Activated T-helper 17 cell treated with anti-CD3 and anti-CD28 coated beads, Interleukin-2, amount 50 U/mL, for 72 hours (primary cell): ENCODE data around the gene SLC10A3. TPM values are rescaled to one million over a fixed set of nuclear protein-coding genes. Genes with fewer than 3 reads are reported as not detected.
"Not testable (repeated sequence)": the region's sequence is repeated elsewhere in the genome, so short reads cannot be mapped to it uniquely, and the experiment has no call there.

Experiments
- ATAC-seq: fragments of 150-1000 bp; cut with Tn5 transposase; replicated peaks from 2 replicates; pipeline ENCODE4 v1.10.0; 2021; ENCODE audit warnings: mild to moderate bottlenecking, moderate library complexity
- H3K27ac Mint-ChIP-seq: one replicate; pipeline ENCODE4 v1.8.0; 2022; ENCODE audit warnings: mixed read lengths
- H3K27me3 Mint-ChIP-seq: one replicate; pipeline ENCODE4 v1.8.0; 2022; ENCODE audit warnings: mixed read lengths
- H3K36me3 Mint-ChIP-seq: one replicate; pipeline ENCODE4 v1.8.0; 2022; ENCODE audit warnings: low read depth, mild to moderate bottlenecking, mixed read lengths
- H3K4me1 Mint-ChIP-seq: one replicate; pipeline ENCODE4 v1.8.0; 2022; ENCODE audit warnings: mixed read lengths
- H3K4me3 Mint-ChIP-seq: one replicate; pipeline ENCODE4 v1.8.0; 2022; ENCODE audit warnings: mild to moderate bottlenecking, mixed read lengths
- H3K9me3 Mint-ChIP-seq: one replicate; pipeline ENCODE4 v1.8.0; 2022; ENCODE audit warnings: mixed read lengths
- total RNA-seq, 2 donors: library from RNA; stranded (reverse); gene quantifications; one replicate each; pipeline ENCODE4 v1.2.3, GENCODE V29; 2022

The SLC10A3 gene
- total RNA-seq, 2 donors from 2014 or later, result 17.3 to 24.8 TPM

GRCh38 chrX:154515966-154516655 lies 25.7 kb upstream of the SLC10A3 start, which contains the start of gene FAM3A:
Gene FAM3A (minus strand): TSS chrX:154516232. CDS start chrX:154515772, 460 bp downstream.
- H3K36me3 Mint-ChIP-seq, result peaks cover 6% of the 10 kb centered on the region

GRCh38 chrX:154515090-154515965 lies 24.9 kb upstream of the SLC10A3 start:
- ATAC-seq, result peak; percentile 20
- peaks cover 13% of the 10 kb centered on the region for H3K36me3 Mint-ChIP-seq
- peak overlapping the region; percentile 87 for H3K4me3 Mint-ChIP-seq
- no peaks in the 10 kb centered on the region for H3K27me3 Mint-ChIP-seq
- H3K4me1 Mint-ChIP-seq, result peaks cover 10% of the 10 kb centered on the region
- peak overlapping the region; percentile 61 for H3K27ac Mint-ChIP-seq
- no peaks in the 10 kb centered on the region for H3K9me3 Mint-ChIP-seq

More at GRCh38 chrX:154515966-154516655, 25.7 kb upstream of the SLC10A3 start, which contains the start of gene FAM3A:
- peak within 1 kb of the TSS; percentile 87 for H3K4me3 Mint-ChIP-seq
- H3K27me3 Mint-ChIP-seq, result no peaks in the 10 kb centered on the region
- H3K4me1 Mint-ChIP-seq, result peaks cover 10% of the 10 kb centered on the region
- ATAC-seq, result peak; percentile 96
- H3K27ac Mint-ChIP-seq, result peak within 1 kb of the TSS; percentile 86
- H3K9me3 Mint-ChIP-seq, result no peaks in the 10 kb centered on the region

- Mint-ChIP-seq H3K4me3 (peak overlapping the region; percentile 63), H3K36me3 (peaks cover 27% of the 10 kb centered on the region), H3K27ac (peak overlapping the region; percentile 52), H3K4me1 (peaks cover 10% of the 10 kb centered on the region), H3K9me3 (no peaks in the 10 kb centered on the region), H3K27me3 (no peaks in the 10 kb centered on the region)
- ATAC-seq, result no peak
Measured at GRCh38 chrX:154513716-154514115, 23.3 kb upstream of the SLC10A3 start.

GRCh38 chrX:154512879-154513553 lies 22.6 kb upstream of the SLC10A3 start:
- Mint-ChIP-seq H3K27me3 (no peaks in the 10 kb centered on the region), H3K9me3 (no peaks in the 10 kb centered on the region), H3K27ac (no peak overlapping the region), H3K4me3 (peak overlapping the region; percentile 63), H3K4me1 (peaks cover 10% of the 10 kb centered on the region), H3K36me3 (peaks cover 31% of the 10 kb centered on the region)
- no peak for ATAC-seq

- no peak for ATAC-seq
- H3K4me1 Mint-ChIP-seq, result peaks cover 10% of the 10 kb centered on the region
- no peaks in the 10 kb centered on the region for H3K9me3 Mint-ChIP-seq
- H3K27me3 Mint-ChIP-seq, result no peaks in the 10 kb centered on the region
- no peak overlapping the region for H3K4me3 Mint-ChIP-seq
- H3K27ac Mint-ChIP-seq, result no peak overlapping the region
- peaks cover 31% of the 10 kb centered on the region for H3K36me3 Mint-ChIP-seq
Measured at GRCh38 chrX:154511761-154512160, 21.3 kb upstream of the SLC10A3 start.

GRCh38 chrX:154509455-154509854 lies 19.0 kb upstream of the SLC10A3 start:
- Mint-ChIP-seq H3K4me1 (peaks cover 7% of the 10 kb centered on the region), H3K9me3 (no peaks in the 10 kb centered on the region)

GRCh38 chrX:154508384-154508745 lies 17.9 kb upstream of the SLC10A3 start:
- Mint-ChIP-seq H3K36me3 (peaks cover 31% of the 10 kb centered on the region), H3K27me3 (no peaks in the 10 kb centered on the region), H3K4me3 (no peak overlapping the region), H3K4me1 (no peaks in the 10 kb centered on the region), H3K9me3 (no peaks in the 10 kb centered on the region), H3K27ac (no peak overlapping the region)
- no peak for ATAC-seq

More at GRCh38 chrX:154509455-154509854, 19.0 kb upstream of the SLC10A3 start:
- H3K27ac Mint-ChIP-seq, result no peak overlapping the region
- peaks cover 31% of the 10 kb centered on the region for H3K36me3 Mint-ChIP-seq
- H3K4me3 Mint-ChIP-seq, result no peak overlapping the region
- ATAC-seq, result no peak
- no peaks in the 10 kb centered on the region for H3K27me3 Mint-ChIP-seq

GRCh38 chrX:154507673-154508383 lies 17.4 kb upstream of the SLC10A3 start:
- Mint-ChIP-seq H3K4me1 (no peaks in the 10 kb centered on the region), H3K27ac (no peak overlapping the region), H3K9me3 (no peaks in the 10 kb centered on the region), H3K36me3 (peaks cover 31% of the 10 kb centered on the region), H3K27me3 (no peaks in the 10 kb centered on the region), H3K4me3 (no peak overlapping the region)
- ATAC-seq, result no peak

- Mint-ChIP-seq H3K4me1 (no peaks in the 10 kb centered on the region), H3K9me3 (no peaks in the 10 kb centered on the region), H3K27me3 (no peaks in the 10 kb centered on the region), H3K27ac (no peak overlapping the region), H3K36me3 (peaks cover 31% of the 10 kb centered on the region), H3K4me3 (no peak overlapping the region)
- ATAC-seq, result no peak
Measured at GRCh38 chrX:154506483-154507332, 16.3 kb upstream of the SLC10A3 start.

GRCh38 chrX:154505734-154506133 lies 15.3 kb upstream of the SLC10A3 start:
- no peaks in the 10 kb centered on the region for H3K27me3 Mint-ChIP-seq
- H3K4me3 Mint-ChIP-seq, result no peak overlapping the region
- H3K27ac Mint-ChIP-seq, result no peak overlapping the region
- ATAC-seq, result no peak
- no peaks in the 10 kb centered on the region for H3K4me1 Mint-ChIP-seq
- peaks cover 25% of the 10 kb centered on the region for H3K36me3 Mint-ChIP-seq
- H3K9me3 Mint-ChIP-seq, result no peaks in the 10 kb centered on the region

- Mint-ChIP-seq H3K9me3 (no peaks in the 10 kb centered on the region), H3K4me3 (no peak overlapping the region), H3K27me3 (no peaks in the 10 kb centered on the region), H3K36me3 (peaks cover 5% of the 10 kb centered on the region), H3K27ac (no peak overlapping the region), H3K4me1 (no peaks in the 10 kb centered on the region)
- peak; percentile 14 for ATAC-seq
Measured at GRCh38 chrX:154502989-154503388, 12.6 kb upstream of the SLC10A3 start.

GRCh38 chrX:154502098-154502497 lies 11.7 kb upstream of the SLC10A3 start:
- Mint-ChIP-seq H3K4me1 (no peaks in the 10 kb centered on the region), H3K9me3 (no peaks in the 10 kb centered on the region), H3K4me3 (no peak overlapping the region), H3K27ac (no peak overlapping the region), H3K27me3 (no peaks in the 10 kb centered on the region), H3K36me3 (peaks cover 5% of the 10 kb centered on the region)
- ATAC-seq, result no peak

GRCh38 chrX:154501423-154501822 lies 11.0 kb upstream of the SLC10A3 start:
- not testable (repeated sequence) for H3K27me3 Mint-ChIP-seq, H3K36me3 Mint-ChIP-seq, ATAC-seq, H3K4me1 Mint-ChIP-seq, H3K9me3 Mint-ChIP-seq, H3K27ac Mint-ChIP-seq, H3K4me3 Mint-ChIP-seq
